IMR-90 (cell line): ENCODE measurements around the gene PDE4B. TPM values are rescaled to one million over a fixed set of nuclear protein-coding genes. Genes with fewer than 3 reads are reported as not detected.

ENCODE experiments used
- ATAC-seq: fragments of 200-7000 bp; cut with Tn5 transposase; 2 replicates; pipeline ENCODE4 v1.9.1; 2020; ENCODE audit warnings: low read depth, mild to moderate bottlenecking, moderate library complexity
- BruUV-seq: library from RNA; stranded (reverse); fragments of 400-500 nt; replicated peaks from 2 replicates; lab custom pipeline; 2021; lab: Mats Ljungman, UMichigan
- CTCF ChIA-PET: fragments of 300-600 bp; formaldehyde crosslinking; extraction: SDS; loops from one replicate; lab custom pipeline; 2021; ENCODE audit warnings: antibody characterized with exemption; lab: Yijun Ruan, JAX
- POLR2A ChIA-PET: fragments of 300-600 bp; sonication (Branson Sonifier 250); formaldehyde crosslinking; loops from one replicate; lab custom pipeline; 2022; ENCODE audit warnings: antibody characterized with exemption; ENCODE audit not compliant: unreplicated experiment; lab: Charles Lee
- DNase-seq: peaks from one replicate; pipeline ENCODE4 v3.0.0; 2013
- H2AFZ ChIP-seq: replicated peaks from 2 replicates; pipeline ENCODE3; 2013; ENCODE audit warnings: low read length, mild to moderate bottlenecking; ENCODE audit not compliant: poor library complexity
- H2AK5ac ChIP-seq: 2 replicates; pipeline ENCODE4 v1.6.1; 2013; ENCODE audit warnings: low read depth, low read length, inconsistent platforms
- H2AK9ac ChIP-seq: replicated peaks from 2 replicates; pipeline ENCODE3; 2013; ENCODE audit warnings: mild to moderate bottlenecking, low read depth, low read length, moderate library complexity; ENCODE audit not compliant: poor library complexity
- H2BK120ac ChIP-seq: 2 replicates; pipeline ENCODE4 v1.6.1; 2013; ENCODE audit warnings: low read depth, low read length, inconsistent platforms
- H2BK15ac ChIP-seq: 3 replicates; pipeline ENCODE4 v1.6.1; 2013; ENCODE audit warnings: low read depth, low read length, inconsistent platforms
- H2BK20ac ChIP-seq: 2 replicates; pipeline ENCODE4 v1.6.1; 2013; ENCODE audit warnings: low read depth, mild to moderate bottlenecking, inconsistent platforms, low read length, moderate library complexity
- H2BK5ac ChIP-seq: 2 replicates; pipeline ENCODE4 v1.6.1; 2013; ENCODE audit warnings: mild to moderate bottlenecking, low read depth, low read length, inconsistent platforms; ENCODE audit not compliant: poor library complexity, severe bottlenecking
- H3K14ac ChIP-seq: replicated peaks from 2 replicates; pipeline ENCODE4 v1.6.1; 2013; ENCODE audit warnings: low read depth, low read length, inconsistent platforms
- H3K18ac ChIP-seq: 2 replicates; pipeline ENCODE4 v1.6.1; 2013; ENCODE audit warnings: low read depth, low read length, control low read depth
- H3K23ac ChIP-seq: 2 replicates; pipeline ENCODE4 v1.6.1; 2013; ENCODE audit warnings: low read depth, low read length, inconsistent platforms
- H3K27ac ChIP-seq: 2 replicates; pipeline ENCODE4 v1.5.1; 2013; ENCODE audit warnings: mild to moderate bottlenecking, control low read depth, low read length; ENCODE audit not compliant: insufficient read depth
- H3K27me3 ChIP-seq: 2 replicates; pipeline ENCODE4 v1.6.1; 2013; ENCODE audit warnings: low read length; ENCODE audit not compliant: control insufficient read depth, insufficient read depth
- H3K36me3 ChIP-seq: 2 replicates; pipeline ENCODE4 v1.6.1; 2013; ENCODE audit warnings: low read length, mixed read lengths; ENCODE audit not compliant: control insufficient read depth, insufficient read depth
- H3K4ac ChIP-seq: 2 replicates; pipeline ENCODE4 v1.6.1; 2013; ENCODE audit warnings: low read depth, low read length, inconsistent platforms
- H3K4me1 ChIP-seq: 2 replicates; pipeline ENCODE4 v1.6.1; 2013; ENCODE audit warnings: low read length, mixed read lengths; ENCODE audit not compliant: control insufficient read depth, insufficient read depth
- H3K4me2 ChIP-seq: 2 replicates; pipeline ENCODE4 v1.6.1; 2013; ENCODE audit warnings: low read depth, mild to moderate bottlenecking, control low read depth, low read length, moderate library complexity
- H3K4me3 ChIP-seq: 2 replicates; pipeline ENCODE4 v1.5.1; 2013; ENCODE audit warnings: low read depth, mild to moderate bottlenecking, control low read depth, low read length, moderate library complexity; ENCODE audit not compliant: insufficient read depth
- H3K56ac ChIP-seq: 2 replicates; pipeline ENCODE4 v1.6.1; 2013; ENCODE audit warnings: low read length, inconsistent platforms; ENCODE audit not compliant: insufficient read depth; ENCODE audit errors: extremely low read depth
- H3K79me1 ChIP-seq, 2 experiments: 2 replicates each; pipeline ENCODE4 v1.6.1; 2013; ENCODE audit warnings: low read length in 2 of 2, inconsistent platforms in 1 of 2, low read depth in 1 of 2
- H3K9ac ChIP-seq: 2 replicates; pipeline ENCODE4 v1.6.1; 2013; ENCODE audit warnings: low read depth, low read length, control low read depth
- H3K9me1 ChIP-seq: 2 replicates; pipeline ENCODE4 v1.6.1; 2013; ENCODE audit warnings: low read length, inconsistent platforms; ENCODE audit not compliant: insufficient read depth
- H3K9me3 ChIP-seq: 2 replicates; pipeline ENCODE4 v1.6.1; 2013; ENCODE audit warnings: low read length; ENCODE audit not compliant: control insufficient read depth, insufficient read depth
- H4K20me1 ChIP-seq: 2 replicates; pipeline ENCODE4 v1.6.1; 2013; ENCODE audit warnings: low read length, inconsistent platforms; ENCODE audit not compliant: insufficient read depth
- H4K5ac ChIP-seq: 2 replicates; pipeline ENCODE4 v1.6.1; 2013; ENCODE audit warnings: mild to moderate bottlenecking, low read depth, low read length, control low read depth
- H4K8ac ChIP-seq, 2 experiments: 2 replicates each; pipeline ENCODE4 v1.6.1; 2013; ENCODE audit warnings: low read depth in 2 of 2, low read length in 2 of 2, control low read depth in 1 of 2, inconsistent platforms in 1 of 2
- H4K91ac ChIP-seq: 2 replicates; pipeline ENCODE4 v1.6.1; 2013; ENCODE audit warnings: low read depth, low read length, inconsistent platforms; ENCODE audit not compliant: insufficient read depth
- BHLHE40 ChIP-seq: fragments of 150-350 bp; IDR thresholded peaks from 2 replicates; pipeline ENCODE4 v1.6.1; 2016; ENCODE audit warnings: mild to moderate bottlenecking, low read depth, low read length
- CEBPB ChIP-seq: IDR thresholded peaks from 2 replicates; pipeline ENCODE4 v1.6.1; 2012; ENCODE audit warnings: low read depth, low read length, improper control_type of control experiment
- CHD1 ChIP-seq: IDR thresholded peaks from 2 replicates; pipeline ENCODE4 v1.6.1; 2012; ENCODE audit warnings: low read depth, low read length, improper control_type of control experiment
- CTCF ChIP-seq: conservative IDR thresholded peaks from 2 replicates; pipeline ENCODE4 v1.5.1; 2012; ENCODE audit warnings: mild to moderate bottlenecking, low read depth, low read length, improper control_type of control experiment
- FOS ChIP-seq: fragments of 150-350 bp; IDR thresholded peaks from 2 replicates; pipeline ENCODE4 v1.6.1; 2016; ENCODE audit warnings: low read depth, low read length
- MXI1 ChIP-seq: IDR thresholded peaks from 2 replicates; pipeline ENCODE4 v1.6.1; 2012; ENCODE audit warnings: low read depth, mild to moderate bottlenecking, low read length, moderate library complexity, borderline replicate concordance
- NFE2L2 ChIP-seq: fragments of 150-350 bp; IDR thresholded peaks from 2 replicates; pipeline ENCODE4 v1.6.1; 2016; ENCODE audit warnings: low read depth, mild to moderate bottlenecking, low read length
- POLR2A ChIP-seq: IDR thresholded peaks from 2 replicates; pipeline ENCODE4 v1.6.1; 2012; ENCODE audit warnings: mild to moderate bottlenecking, low read depth, low read length
- RAD21 ChIP-seq: IDR thresholded peaks from 2 replicates; pipeline ENCODE4 v1.6.1; 2012; ENCODE audit warnings: low read length, improper control_type of control experiment
- RCOR1 ChIP-seq: IDR thresholded peaks from 2 replicates; pipeline ENCODE4 v1.6.1; 2012; ENCODE audit warnings: mild to moderate bottlenecking, low read length, improper control_type of control experiment; ENCODE audit not compliant: insufficient replicate concordance
- SMC3 ChIP-seq: fragments of 150-350 bp; IDR thresholded peaks from 2 replicates; pipeline ENCODE4 v1.6.1; 2016; ENCODE audit warnings: low read depth, mild to moderate bottlenecking, antibody characterized with exemption, low read length, moderate library complexity
- dilution Hi-C: fragments of 300-500 bp; cut with HindIII; formaldehyde crosslinking; loops from one replicate; pipeline ENCODE4 v1.14.3; 2018; ENCODE audit warnings: low sequenced_read_pairs; ENCODE audit not compliant: unreplicated experiment
- in situ Hi-C: fragments of 300-500 bp; cut with MboI; formaldehyde crosslinking; loops from 3 replicates; pipeline ENCODE4 v1.14.3; 2019; ENCODE audit warnings: low sequenced_read_pairs, inconsistent platforms, mixed read lengths
- intact Hi-C: fragments of 100-400 bp; cut with micrococcal nuclease; formaldehyde crosslinking; loops from 2 replicates; pipeline ENCODE4 v1.10.0; 2022
- polyA plus RNA-seq, 3 experiments: library from polyadenylated mRNA; depleted of rRNA; stranded (reverse); fragments of >200 nt; gene quantifications; 2 replicates each; pipeline ENCODE4 v1.2.3, GENCODE V29; 2012; ENCODE audit warnings: low replicate concordance in 1 of 3
- total RNA-seq: library from RNA; depleted of rRNA; stranded (reverse); fragments of >200 nt; gene quantifications from 2 replicates; pipeline ENCODE4 v1.2.3, GENCODE V29; 2012
- TF ChIP-seq, protein P1 (sequence below): fragments of 150-350 bp; IDR thresholded peaks from 2 replicates; pipeline ENCODE4 v1.6.1; 2017; ENCODE audit warnings: mild to moderate bottlenecking, antibody characterized with exemption, low read length, low read depth

The PDE4B gene
- total and polyA plus RNA-seq, 2 of the 4 experiments (the other 2 are of a cell fraction): 5.8 to 21.3 TPM

DNA sequence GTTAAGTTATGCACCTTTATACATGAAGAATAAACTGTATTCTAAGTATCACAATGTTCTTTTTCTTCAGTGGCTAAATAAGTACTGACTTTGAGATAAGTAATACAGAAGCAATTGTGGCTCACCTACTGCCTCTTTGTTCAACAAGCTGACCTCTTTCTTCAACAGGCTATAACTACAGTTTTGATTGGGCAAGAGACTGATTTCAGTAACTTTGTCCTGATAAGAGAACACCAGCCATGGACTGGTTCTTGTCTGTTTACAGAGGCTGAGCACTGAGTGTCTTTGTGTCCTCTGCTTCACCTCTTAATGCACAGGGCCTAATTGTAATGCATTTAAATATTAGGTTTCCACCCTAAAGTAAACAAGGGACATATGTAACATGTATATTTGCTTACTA, 34.6 kb upstream of the PDE4B start:
- Histone ChIP-seq H2BK20ac (no peak overlapping the region), H2AFZ (no peak overlapping the region), H2BK120ac (no peak overlapping the region), H3K4me2 (no peak overlapping the region), H2AK5ac (no peak overlapping the region), H3K18ac (no peak overlapping the region), H2AK9ac (no peak overlapping the region), H3K4me1 (no peaks in the 10 kb centered on the region), H4K8ac (no peak overlapping the region), H2BK5ac (no peak overlapping the region), H2BK15ac (no peak overlapping the region), H3K27me3 (peaks cover 3% of the 10 kb centered on the region), H4K91ac (no peak overlapping the region), H3K9me3 (no peaks in the 10 kb centered on the region), H3K14ac (no peak overlapping the region), H3K56ac (no peak overlapping the region), H3K4ac (no peak overlapping the region), H3K36me3 (no peaks in the 10 kb centered on the region), H3K4me3 (no peak overlapping the region), H3K9me1 (no peaks in the 10 kb centered on the region), H3K23ac (no peak overlapping the region), H4K20me1 (no peaks in the 10 kb centered on the region), H3K27ac (no peak overlapping the region), H4K5ac (no peak overlapping the region), H3K9ac (no peak overlapping the region), H3K79me1 (no peaks in the 10 kb centered on the region)
- intact Hi-C loops (no loop called here), dilution Hi-C loops (no loop called here), in situ Hi-C loops (no loop called here)
- ChIA-PET CTCF (no interaction called here), POLR2A (no interaction called here)
- BruUV-seq: no TSS peak
- no peak for ATAC-seq
- TF ChIP-seq SMC3: no peak
- no peak for TF ChIP-seq CHD1
- TF ChIP-seq RAD21: no peak
- TF ChIP-seq BHLHE40: no peak
- TF ChIP-seq RCOR1: no peak
- TF ChIP-seq CEBPB: no peak
- TF ChIP-seq CTCF: no peak
- TF ChIP-seq, protein P1, sequence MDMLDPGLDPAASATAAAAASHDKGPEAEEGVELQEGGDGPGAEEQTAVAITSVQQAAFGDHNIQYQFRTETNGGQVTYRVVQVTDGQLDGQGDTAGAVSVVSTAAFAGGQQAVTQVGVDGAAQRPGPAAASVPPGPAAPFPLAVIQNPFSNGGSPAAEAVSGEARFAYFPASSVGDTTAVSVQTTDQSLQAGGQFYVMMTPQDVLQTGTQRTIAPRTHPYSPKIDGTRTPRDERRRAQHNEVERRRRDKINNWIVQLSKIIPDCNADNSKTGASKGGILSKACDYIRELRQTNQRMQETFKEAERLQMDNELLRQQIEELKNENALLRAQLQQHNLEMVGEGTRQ: no peak
- TF ChIP-seq NFE2L2: no peak
- no peak for TF ChIP-seq FOS
- no peak for TF ChIP-seq MXI1
- TF ChIP-seq POLR2A: no peak
- DNase-seq: no peak
